HEK293T (cell line): ENCODE data around the gene KDM8.
A peak's percentile ranks its signal among the peaks of the same experiment; 100 is the strongest.

ENCODE experiments used
- CTCF ChIA-PET: fragments of 350-600 bp; formaldehyde crosslinking; extraction: SDS; loops from one replicate; lab custom pipeline; 2021; ENCODE audit warnings: antibody characterized with exemption, inconsistent platforms; lab: Yijun Ruan, JAX
- POLR2A ChIA-PET: fragments of 350-600 bp; formaldehyde crosslinking; extraction: SDS; loops from one replicate; lab custom pipeline; 2020; ENCODE audit warnings: antibody characterized with exemption, inconsistent platforms; lab: Yijun Ruan, JAX
- DNase-seq: peaks from one replicate; pipeline ENCODE4 v3.0.0; 2012; ENCODE audit warnings: mixed read lengths; ENCODE audit errors: extremely low spot score
- ARNT ChIP-seq: fragments of 450-650 bp; IDR thresholded peaks from 2 replicates; pipeline ENCODE4 v1.6.1; 2017; ENCODE audit warnings: mild to moderate bottlenecking
- BHLHE40 ChIP-seq: fragments of 450-650 bp; IDR thresholded peaks from 2 replicates; pipeline ENCODE4 v1.6.1; 2016; ENCODE audit warnings: mild to moderate bottlenecking, moderate library complexity, borderline replicate concordance
- CTBP1 ChIP-seq: fragments of 450-650 bp; IDR thresholded peaks from 2 replicates; pipeline ENCODE4 v1.6.1; 2016; ENCODE audit warnings: borderline replicate concordance
- ELF4 ChIP-seq: fragments of 450-650 bp; IDR thresholded peaks from 2 replicates; pipeline ENCODE4 v1.6.1; 2017; ENCODE audit warnings: antibody characterized with exemption
- FOXA1 ChIP-seq: fragments of 450-650 bp; IDR thresholded peaks from 2 replicates; pipeline ENCODE4 v1.6.1; 2016; ENCODE audit warnings: mild to moderate bottlenecking
- FOXK2 ChIP-seq: fragments of 450-650 bp; IDR thresholded peaks from 2 replicates; pipeline ENCODE4 v1.6.1; 2016; ENCODE audit warnings: mild to moderate bottlenecking
- FOXM1 ChIP-seq: fragments of 450-650 bp; IDR thresholded peaks from 2 replicates; pipeline ENCODE4 v1.6.1; 2017; ENCODE audit warnings: mild to moderate bottlenecking, borderline replicate concordance
- HDGF ChIP-seq: fragments of 450-650 bp; IDR thresholded peaks from 2 replicates; pipeline ENCODE4 v1.6.1; 2017; ENCODE audit warnings: antibody characterized with exemption, borderline replicate concordance
- L3MBTL2 ChIP-seq: fragments of 450-650 bp; conservative IDR thresholded peaks from 2 replicates; pipeline ENCODE4 v1.6.1; 2016; ENCODE audit warnings: mild to moderate bottlenecking
- LEF1 ChIP-seq: fragments of 450-650 bp; IDR thresholded peaks from 2 replicates; pipeline ENCODE4 v1.6.1; 2017; ENCODE audit warnings: mild to moderate bottlenecking, borderline replicate concordance
- NFRKB ChIP-seq: fragments of 450-650 bp; IDR thresholded peaks from 2 replicates; pipeline ENCODE4 v1.6.1; 2016; ENCODE audit warnings: mild to moderate bottlenecking, moderate library complexity
- SP1 ChIP-seq: fragments of 450-650 bp; IDR thresholded peaks from 2 replicates; pipeline ENCODE4 v1.6.1; 2017
- SUZ12 ChIP-seq: fragments of 450-650 bp; IDR thresholded peaks from 2 replicates; pipeline ENCODE4 v1.6.1; 2016; ENCODE audit warnings: mild to moderate bottlenecking
- TARDBP ChIP-seq: fragments of 450-650 bp; IDR thresholded peaks from 2 replicates; pipeline ENCODE4 v1.6.1; 2016
- ZNF384 ChIP-seq: fragments of 450-650 bp; IDR thresholded peaks from 2 replicates; pipeline ENCODE4 v1.6.1; 2016
- TF ChIP-seq, protein P1 (sequence below): fragments of 450-650 bp; IDR thresholded peaks from 2 replicates; pipeline ENCODE4 v1.6.1; 2016

KDM8 gene

DNA sequence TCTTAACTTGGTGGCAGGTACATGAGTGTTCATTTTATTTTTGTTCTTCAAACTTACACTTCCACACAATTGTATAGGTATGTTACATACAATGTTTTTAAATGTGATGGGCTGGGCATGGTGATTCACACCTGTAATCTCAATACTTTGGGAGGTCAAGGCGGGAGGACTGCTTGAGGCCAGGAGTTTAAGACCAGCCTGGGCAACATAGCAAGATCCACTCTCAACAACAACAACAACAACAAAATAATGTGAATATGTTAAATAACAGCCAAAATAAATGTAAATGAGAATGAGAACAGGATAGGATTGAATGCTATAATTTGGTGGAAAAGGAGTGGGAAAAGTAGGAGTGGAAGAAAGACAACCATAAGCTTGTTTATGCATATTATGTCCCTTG lies 62.7 kb downstream of the KDM8 start:
- CTCF ChIA-PET: no interaction called here
- DNase-seq: no peak
- POLR2A ChIA-PET: no interaction called here
- TF ChIP-seq FOXM1 (no peak), ARNT (no peak), BHLHE40 (no peak), SP1 (no peak)
- TF ChIP-seq, protein P1, sequence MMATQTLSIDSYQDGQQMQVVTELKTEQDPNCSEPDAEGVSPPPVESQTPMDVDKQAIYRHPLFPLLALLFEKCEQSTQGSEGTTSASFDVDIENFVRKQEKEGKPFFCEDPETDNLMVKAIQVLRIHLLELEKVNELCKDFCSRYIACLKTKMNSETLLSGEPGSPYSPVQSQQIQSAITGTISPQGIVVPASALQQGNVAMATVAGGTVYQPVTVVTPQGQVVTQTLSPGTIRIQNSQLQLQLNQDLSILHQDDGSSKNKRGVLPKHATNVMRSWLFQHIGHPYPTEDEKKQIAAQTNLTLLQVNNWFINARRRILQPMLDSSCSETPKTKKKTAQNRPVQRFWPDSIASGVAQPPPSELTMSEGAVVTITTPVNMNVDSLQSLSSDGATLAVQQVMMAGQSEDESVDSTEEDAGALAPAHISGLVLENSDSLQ: no peak

- ChIA-PET POLR2A (no interaction called here), CTCF (interaction anchor here (0.6 kb wide), 1 partner anchor 82 kb away, joined by 3 read pairs; no protein-coding TSS in a partner anchor)
- no peak for DNase-seq
- TF ChIP-seq SUZ12: no peak
- TF ChIP-seq, protein P1: no peak
- no peak for TF ChIP-seq ZNF384
- TF ChIP-seq BHLHE40: no peak
- no peak for TF ChIP-seq NFRKB
- TF ChIP-seq LEF1: no peak
- TF ChIP-seq SP1: no peak
- no peak for TF ChIP-seq ARNT
- TF ChIP-seq ELF4: no peak
- TF ChIP-seq FOXK2: no peak
- TF ChIP-seq L3MBTL2: no peak
- no peak for TF ChIP-seq FOXM1
- no peak for TF ChIP-seq CTBP1
- no peak for TF ChIP-seq TARDBP
- TF ChIP-seq HDGF: no peak
- no peak for TF ChIP-seq FOXA1
Measured at GRCh38 chr16:27267037-27267677, 63.8 kb downstream of the KDM8 start.

- TF ChIP-seq L3MBTL2: peak; percentile 87
- no peak for TF ChIP-seq NFRKB
- peak; percentile 67; the same call in 1 of the 2 replicates for TF ChIP-seq ELF4
- no peak for TF ChIP-seq FOXA1
- TF ChIP-seq, protein P1: peak; percentile 98
- TF ChIP-seq CTBP1: 0 out of 2 replicates have a peak, but pooled peaks have one; percentile 4
- ChIA-PET CTCF (no interaction called here), POLR2A (interaction anchor here (0.9 to 1.5 kb wide), 10 partner anchors 9 to 135 kb away, joined by 3 to 5 read pairs (median 4); partner anchors contain the start of gene KDM8)
- DNase-seq: peak; percentile 97
Measured at GRCh38 chr16:27268376-27269299, 65.3 kb downstream of the KDM8 start, which contains the start of gene NSMCE1. Gene NSMCE1, minus strand, starts transcription at chr16:27268772. Its CDS starts 11,202 bp downstream, at chr16:27257570.

GRCh38 chr16:27269300-27270150 lies 66.2 kb downstream of the KDM8 start:
- TF ChIP-seq ELF4 (no peak), FOXA1 (no peak), BHLHE40 (no peak), CTBP1 (no peak), NFRKB (no peak), HDGF (no peak), SUZ12 (no peak), L3MBTL2 (no peak), FOXK2 (no peak), LEF1 (no peak), ARNT (no peak), TARDBP (no peak)
- TF ChIP-seq, protein P1: no peak
- ChIA-PET POLR2A (interaction anchor here (1.5 kb wide), 3 partner anchors 12 to 134 kb away, joined by 3 to 4 read pairs (median 3); partner anchors contain the start of gene KDM8), CTCF (no interaction called here)
- no peak for DNase-seq
